GM12878 (cell line): ENCODE data around the gene HHIPL1. TPM values are rescaled to one million over a fixed set of nuclear protein-coding genes. Genes with fewer than 3 reads are reported as not detected.

Experiments used
- ATAC-seq: fragments of 200-7000 bp; cut with Tn5 transposase; 3 replicates; pipeline ENCODE4 v1.9.1; 2020; ENCODE audit warnings: mild to moderate bottlenecking, moderate library complexity
- Bru-seq: library from RNA; stranded (reverse); fragments of 400-500 nt; gene quantifications from one replicate; lab custom pipeline; 2021; lab: Mats Ljungman, UMichigan
- BruChase-seq, 2 experiments: library from RNA; stranded (reverse); fragments of 400-500 nt; gene quantifications; one replicate each; lab custom pipeline; 2021; lab: Mats Ljungman, UMichigan
- BruUV-seq: library from RNA; stranded (reverse); fragments of 400-500 nt; replicated peaks from 2 replicates; lab custom pipeline; 2021; lab: Mats Ljungman, UMichigan
- CTCF ChIA-PET: fragments of 300-600 bp; sonication (Branson Sonifier 250); formaldehyde crosslinking; extraction: SDS; loops from one replicate; lab custom pipeline; 2021; ENCODE audit warnings: inconsistent platforms; lab: Yijun Ruan, JAX
- POLR2A ChIA-PET: fragments of 350-600 bp; formaldehyde crosslinking; extraction: SDS; loops from one replicate; lab custom pipeline; 2021; ENCODE audit warnings: inconsistent platforms; lab: Charles Lee
- RAD21 ChIA-PET: fragments of 300-600 bp; sonication (Branson Sonifier 250); formaldehyde crosslinking; loops from one replicate; lab custom pipeline; 2023; ENCODE audit warnings: antibody characterized with exemption; ENCODE audit not compliant: unreplicated experiment; lab: Charles Lee
- SMC1A ChIA-PET: fragments of 300-600 bp; sonication (Branson Sonifier 250); formaldehyde crosslinking; loops from one replicate; lab custom pipeline; 2023; ENCODE audit not compliant: unreplicated experiment, uncharacterized antibody; lab: Charles Lee
- DNase-seq: peaks from one replicate; pipeline ENCODE4 v3.0.0-alpha.2; 2011; ENCODE audit warnings: low read depth, low spot score
- FAIRE-seq: peaks from 3 replicates; lab custom pipeline; 2011; peaks lifted over from hg19 to GRCh38; lab: Jason Lieb, UNC
- H2AFZ ChIP-seq: 2 replicates; pipeline ENCODE4 v1.6.0; 2011; ENCODE audit warnings: low read depth, low read length, control low read depth; ENCODE audit not compliant: control insufficient read depth
- H3K27ac ChIP-seq: 2 replicates; pipeline ENCODE4 v1.5.1; 2011; ENCODE audit warnings: control low read depth; ENCODE audit not compliant: control insufficient read depth, insufficient read depth
- H3K27me3 ChIP-seq, 2 experiments: replicated peaks in 1 of 2; 2 replicates each; pipeline versions ENCODE4 v1.6.0 to v1.6.1; 2011; ENCODE audit warnings: low read length in 1 of 2; ENCODE audit not compliant: control insufficient read depth in 2 of 2, insufficient read depth in 2 of 2
- H3K36me3 ChIP-seq, 2 experiments: 2 replicates each; pipeline ENCODE4 v1.5.1; 2011; ENCODE audit warnings: low read length in 1 of 2; ENCODE audit not compliant: control insufficient read depth in 2 of 2, insufficient read depth in 2 of 2
- H3K4me1 ChIP-seq: 2 replicates; pipeline ENCODE4 v1.6.1; 2011; ENCODE audit warnings: mild to moderate bottlenecking, low read length, moderate library complexity, mixed read lengths; ENCODE audit not compliant: control insufficient read depth, insufficient read depth
- H3K4me2 ChIP-seq: 2 replicates; pipeline ENCODE4 v1.6.0; 2011; ENCODE audit warnings: control low read depth; ENCODE audit not compliant: control insufficient read depth, insufficient read depth
- H3K4me3 ChIP-seq: fragments of 200-600 bp; sonication (generic); 2 replicates; pipeline ENCODE4 v1.5.1; 2016
- H3K79me2 ChIP-seq: 2 replicates; pipeline ENCODE4 v1.6.0; 2011; ENCODE audit warnings: low read length; ENCODE audit not compliant: control insufficient read depth, insufficient read depth
- H3K9ac ChIP-seq: 2 replicates; pipeline ENCODE4 v1.8.0; 2011; ENCODE audit warnings: low read length, control low read depth, mixed read lengths; ENCODE audit not compliant: control insufficient read depth, insufficient read depth
- H3K9me3 ChIP-seq: replicated peaks from 3 replicates; pipeline ENCODE4 v1.5.1; 2011; ENCODE audit warnings: mild to moderate bottlenecking, low read length; ENCODE audit not compliant: control insufficient read depth, insufficient read depth
- H4K20me1 ChIP-seq: 2 replicates; pipeline ENCODE4 v1.6.0; 2011; ENCODE audit not compliant: control insufficient read depth, insufficient read depth
- KAT2A ChIP-seq: conservative IDR thresholded peaks from 2 replicates; pipeline ENCODE4 v1.6.1; 2011; ENCODE audit warnings: low read depth, low read length; ENCODE audit not compliant: control insufficient read depth
- NFYA ChIP-seq: IDR thresholded peaks from 2 replicates; pipeline ENCODE4 v1.6.1; 2011; ENCODE audit warnings: low read depth, mild to moderate bottlenecking, low read length, improper control_type of control experiment, borderline replicate concordance
- PBX3 ChIP-seq: IDR thresholded peaks from 2 replicates; pipeline ENCODE4 v1.6.1; 2011; ENCODE audit warnings: mild to moderate bottlenecking, low read depth, low read length, moderate library complexity; ENCODE audit not compliant: insufficient replicate concordance
- POLR2AphosphoS2 ChIP-seq: IDR thresholded peaks from 2 replicates; pipeline ENCODE4 v1.6.1; 2011; ENCODE audit warnings: low read depth, mild to moderate bottlenecking, low read length, improper control_type of control experiment, moderate library complexity
- PRDM15 ChIP-seq: fragments of 450-650 bp; formaldehyde crosslinking; IDR thresholded peaks from 2 replicates; pipeline ENCODE4 v1.4.0; 2020; ENCODE audit warnings: mild to moderate bottlenecking, moderate library complexity
- RFX5 ChIP-seq: IDR thresholded peaks from 2 replicates; pipeline ENCODE4 v1.6.1; 2011; ENCODE audit warnings: low read depth, low read length, improper control_type of control experiment
- SIN3A ChIP-seq: IDR thresholded peaks from 2 replicates; pipeline ENCODE4 v1.6.1; 2012; ENCODE audit warnings: low read depth, low read length, improper control_type of control experiment
- SKIL ChIP-seq: fragments of 450-650 bp; IDR thresholded peaks from 2 replicates; pipeline ENCODE4 v1.6.1; 2017; ENCODE audit warnings: mild to moderate bottlenecking, low read depth, inconsistent platforms; ENCODE audit not compliant: poor library complexity, severe bottlenecking
- SP1 ChIP-seq: IDR thresholded peaks from one replicate; pipeline ENCODE4 v1.6.1; 2011; ENCODE audit warnings: low read depth, low read length
- TCF12 ChIP-seq: IDR thresholded peaks from 2 replicates; pipeline ENCODE4 v1.6.1; 2011; ENCODE audit warnings: low read depth, mild to moderate bottlenecking, low read length
- ZSCAN29 ChIP-seq: fragments of 450-650 bp; IDR thresholded peaks from 2 replicates; pipeline ENCODE4 v1.6.1; 2017; ENCODE audit warnings: mild to moderate bottlenecking, moderate library complexity
- WGBS: methylation state at CpG from one replicate; pipeline ENCODE4 v1.1.6; 2016; ENCODE audit warnings: low lambda C conversion rate; ENCODE audit not compliant: insufficient replicate concordance, insufficient coverage; ENCODE audit errors: missing lambda C conversion rate; 5-methylcytosine and 5-hydroxymethylcytosine counted together
- in situ Hi-C: fragments of 300-500 bp; cut with MboI; formaldehyde crosslinking; loops from 9 replicates; pipeline ENCODE4 v1.14.3; 2018; ENCODE audit warnings: mixed read lengths
- intact Hi-C: fragments of 100-400 bp; cut with micrococcal nuclease; formaldehyde crosslinking; loops from one replicate; pipeline ENCODE4 v1.14.2; 2022; ENCODE audit not compliant: unreplicated experiment
- long read RNA-seq, 2 experiments: library from polyadenylated mRNA; unstranded; transcript quantifications; one replicate each; pipeline ENCODE4 v2.0.0, GENCODE V29; 2019 to 2020
- polyA minus RNA-seq, 3 experiments: library from RNA; depleted of rRNA, polyadenylated mRNA; stranded (reverse); fragments of >200 nt; gene quantifications; 2 replicates each; pipeline ENCODE4 v1.2.3, GENCODE V29; 2011
- polyA plus RNA-seq, 11 experiments: library from polyadenylated mRNA; depleted of rRNA in 4 of 11; unstranded in 6 of 11; stranded (reverse) in 5 of 11; fragments of >200 nt; fragmentation: Nextera tagmentation in 4 of 11; fragmentation: Illumina TruSeq in 1 of 11; extraction: Ambion mirVana in 4 of 11; extraction: Trizol in 1 of 11; gene quantifications; 1 replicate in 1 of 11; 2 replicates in 10 of 11; pipeline versions ENCODE4 v1.2.1 to v1.2.3, GENCODE V29; 2011 to 2016; ENCODE audit warnings: inconsistent platforms in 2 of 11, missing spikeins in 2 of 11, low read depth in 1 of 11
- total RNA-seq, 4 experiments: library from RNA; depleted of rRNA in 3 of 4; stranded (reverse); fragments of >200 nt in 3 of 4; fragmentation: Illumina TruSeq in 1 of 4; extraction: Trizol in 1 of 4; gene quantifications; 2 replicates each; pipeline versions ENCODE4 v1.2.1 to v1.2.3, GENCODE V29; 2013 to 2021

HHIPL1 gene
- 1.0 and 1.5 TPM in 2 replicates for total RNA-seq (2013; cell fraction: nucleolus; rRNA removed)
- total RNA-seq (2014; rRNA removed) (not detected in 2 replicates), total RNA-seq (2014; rRNA removed; fragmentation: Illumina TruSeq; extraction: Trizol) (not detected in 2 replicates), total RNA-seq (2021) (not detected in 2 replicates), polyA plus RNA-seq (2011; rRNA removed) (0.03 TPM in 1 of 2 replicates, not detected in the other), polyA plus RNA-seq (2014; fragmentation: Illumina TruSeq; extraction: Trizol) (not detected in 2 replicates), polyA plus RNA-seq (2014; fragmentation: Nextera tagmentation; extraction: Ambion mirVana) (not detected), polyA plus RNA-seq (2014; rRNA removed) (not detected in 2 replicates), polyA plus RNA-seq (2016; fragmentation: Nextera tagmentation; extraction: Ambion mirVana) (under 1 TPM in 1 of 2 experiments, not detected in 1; 0.09 TPM), polyA minus RNA-seq (2011; rRNA and poly(A)+ RNA removed) (0.10 TPM in 1 of 2 replicates, not detected in the other), Bru-seq, nascent RNA (percentile 25 among the genes with signal in this experiment), BruChase-seq, experiment 1, labeled RNA remaining after a 6-hour chase (percentile 23 among the genes with signal in this experiment), BruChase-seq, experiment 2, labeled RNA remaining after a 2-hour chase (percentile 24 among the genes with signal in this experiment)
- not detected for polyA plus RNA-seq (2011; ENCODE audit: low read depth)
- polyA plus RNA-seq (2011; cell fraction: cytosol; rRNA removed), result 0.03 TPM in 2 replicates
- polyA plus RNA-seq (2011; cell fraction: nucleus; rRNA removed), result 0.07 and 0.09 TPM in 2 replicates
- polyA plus RNA-seq (2012), result 0.03 TPM in 1 of 2 replicates, not detected in the other
- not detected in 2 replicates for polyA minus RNA-seq (2011; cell fraction: cytosol; rRNA and poly(A)+ RNA removed)
- polyA minus RNA-seq (2011; cell fraction: nucleus; rRNA and poly(A)+ RNA removed), result 0.10 and 0.12 TPM in 2 replicates
- long read RNA-seq, experiment 1, result 0 reads
- long read RNA-seq, experiment 2, result 0 reads

- Histone ChIP-seq H2AFZ (no peak within 1 kb of the TSS), H3K9ac (no peak within 1 kb of the TSS), H3K27me3 (no peaks in the 10 kb centered on the region; a peak in 2 of 4 replicates), H3K9me3 (no peaks in the 10 kb centered on the region; the same call in 2 of the 3 replicates), H3K4me2 (no peak within 1 kb of the TSS), H3K4me1 (no peaks in the 10 kb centered on the region), H3K4me3 (no peak within 1 kb of the TSS), H3K79me2 (no peaks in the 10 kb centered on the region), H3K36me3 (no peaks in the 10 kb centered on the region), H3K27ac (no peak within 1 kb of the TSS), H4K20me1 (no peaks in the 10 kb centered on the region)
- intact Hi-C loops (no loop called here), in situ Hi-C loops (no loop called here)
- FAIRE-seq (no peak), DNase-seq (no peak), ATAC-seq (no peak)
- RAD21 ChIA-PET, result no interaction called here
- 47% methylated on average over 38 of the region's 91 CpGs for WGBS
- POLR2A ChIA-PET, result no interaction called here
- SMC1A ChIA-PET, result no interaction called here
- no TSS peak for BruUV-seq
- CTCF ChIA-PET, result no interaction called here
- TF ChIP-seq PRDM15 (no peak), KAT2A (no peak), RFX5 (no peak), PBX3 (no peak), SIN3A (no peak), NFYA (no peak), SKIL (no peak), SP1 (no peak), ZSCAN29 (no peak), TCF12 (no peak), POLR2AphosphoS2 (no peak)
Observed at GRCh38 chr14:99644723-99645544, at the start of gene HHIPL1. TSS of gene HHIPL1 (plus strand) at chr14:99645129. CDS start at chr14:99645208, 79 bp downstream.
